NCI-H774 (cell line): ENCODE results near the gene FBXO8.
"Not testable (repeated sequence)": the region's sequence is repeated elsewhere in the genome, so short reads cannot be mapped to it uniquely, and the experiment has no call there.

ENCODE experiments used
- DNase-seq: peaks from one replicate; lab custom pipeline; 2025; lab: John Stamatoyannopoulos, UW

Gene FBXO8

DNA sequence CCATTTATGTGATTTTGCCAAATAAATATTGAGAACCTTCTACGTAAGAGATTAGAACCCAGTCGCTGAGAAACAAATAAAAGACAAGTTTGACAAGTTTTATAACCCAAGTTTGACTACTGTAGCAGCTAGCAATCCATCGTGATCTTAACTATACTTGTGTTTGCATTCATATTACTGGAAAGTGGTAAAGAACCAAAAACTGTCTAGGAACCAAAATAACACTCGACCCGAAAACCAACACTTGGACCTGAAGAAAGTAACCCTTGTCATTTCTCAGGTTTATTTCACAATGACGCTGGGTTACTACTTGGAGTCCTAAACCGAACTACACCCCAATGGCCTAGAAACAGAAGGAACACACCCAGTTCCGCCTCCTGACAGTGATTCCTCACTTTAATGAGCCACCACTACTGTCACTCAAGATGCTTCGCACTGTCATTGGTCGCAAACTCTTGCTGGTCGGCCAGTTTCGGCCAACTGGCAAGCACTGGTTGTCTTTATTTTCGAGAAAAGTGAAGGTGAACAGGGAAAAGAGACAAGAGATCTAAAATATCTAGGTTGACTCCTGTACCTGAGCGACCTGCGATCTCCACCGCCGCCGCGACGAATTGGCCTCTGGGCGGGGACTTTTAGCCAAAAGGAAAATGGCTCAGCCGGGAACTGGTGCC, 496 bp downstream of the FBXO8 start:
- peak; percentile 80 for DNase-seq

DNA sequence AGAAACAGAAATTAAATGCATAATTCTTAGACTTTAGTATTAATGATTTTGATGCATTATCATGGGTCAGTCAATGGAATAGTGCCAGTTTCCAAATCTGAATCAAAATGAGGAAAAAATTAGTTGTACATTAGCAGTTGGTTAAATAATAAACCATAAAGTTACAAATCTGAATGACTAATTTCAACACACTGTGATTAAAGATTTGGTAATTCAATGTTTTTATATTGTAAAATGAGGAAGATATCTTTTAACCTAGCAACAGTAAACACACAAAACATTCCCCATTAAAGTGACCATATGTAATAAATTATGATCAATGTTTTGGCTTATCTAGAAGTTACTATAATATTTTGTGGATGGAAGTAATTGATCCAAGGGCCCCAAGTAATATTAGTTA, 1.6 kb downstream of the FBXO8 start:
- DNase-seq = no peak

GRCh38 chr4:174281182-174281737, 2.2 kb downstream of the FBXO8 start:
- no peak for DNase-seq

DNA sequence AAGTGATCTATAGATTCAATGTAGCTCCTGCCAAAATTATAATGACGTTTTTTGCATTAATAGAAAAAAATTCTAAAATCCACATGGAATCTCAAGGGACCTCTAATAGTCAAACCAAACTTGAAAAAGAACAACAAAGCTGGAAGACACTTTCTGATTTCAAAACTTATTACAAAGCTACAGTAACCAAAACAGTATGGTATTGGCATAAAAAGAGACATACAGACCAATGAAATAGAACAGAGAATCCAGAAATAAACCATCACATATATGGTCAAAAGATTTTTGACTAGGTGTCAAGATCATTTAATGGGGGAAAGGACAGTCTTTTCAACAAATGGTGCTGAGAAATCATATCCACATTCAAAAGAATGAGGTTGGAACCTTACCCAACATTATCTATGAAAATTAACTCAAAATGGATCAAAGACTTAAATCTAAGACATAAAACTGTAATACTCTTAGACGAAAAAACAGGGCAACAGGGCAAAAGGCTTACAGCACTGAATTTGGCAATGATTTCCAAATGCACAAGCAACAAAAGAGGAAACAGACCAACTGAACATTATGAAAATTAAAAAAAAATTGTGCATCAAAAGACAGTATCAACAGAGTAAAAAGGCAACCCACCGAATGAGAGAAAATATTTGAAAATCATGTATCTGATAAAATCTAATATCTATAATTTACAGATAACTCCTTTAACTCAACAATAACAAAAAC, 3.9 kb downstream of the FBXO8 start:
- no peak for DNase-seq

DNA sequence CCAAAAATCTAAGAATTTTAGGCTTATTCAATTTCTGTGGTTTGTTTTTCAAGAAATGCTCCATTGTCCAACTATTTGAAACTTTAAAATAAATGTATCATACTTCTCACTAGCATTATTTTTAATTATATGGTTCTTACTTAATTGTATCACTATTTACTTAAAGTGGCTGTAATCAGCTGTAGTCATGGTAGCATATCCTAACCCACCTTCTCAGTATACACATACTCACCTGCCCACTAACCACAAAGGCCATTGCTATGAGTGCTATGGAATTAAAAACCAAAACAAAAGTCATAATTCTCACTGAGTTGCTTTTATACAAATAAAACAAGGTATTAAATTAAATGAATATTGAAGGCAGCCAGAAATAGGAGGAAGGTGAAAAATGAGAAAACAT, 5.0 kb downstream of the FBXO8 start:
- peak; percentile 26 for DNase-seq

GRCh38 chr4:174277433-174277832, 6.0 kb downstream of the FBXO8 start:
- no peak for DNase-seq

DNA sequence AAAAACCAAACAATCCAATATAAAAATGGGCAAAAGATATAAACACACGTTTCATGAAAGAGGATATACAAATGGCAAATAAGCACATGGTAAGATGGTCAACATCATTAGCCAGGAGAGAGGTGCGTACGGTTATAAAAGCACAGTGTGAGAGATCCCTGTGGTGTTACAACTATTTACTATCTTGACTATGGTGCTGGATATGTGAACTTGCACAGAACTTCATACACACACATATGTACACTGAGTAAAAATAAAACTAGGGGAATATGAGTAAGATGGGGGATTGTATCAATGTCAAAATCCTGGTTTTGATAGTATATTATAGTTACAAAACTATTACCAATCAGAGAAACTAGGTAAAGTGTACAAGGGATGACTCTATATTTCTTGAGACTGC, 8.4 kb downstream of the FBXO8 start:
- no peak for DNase-seq

DNA sequence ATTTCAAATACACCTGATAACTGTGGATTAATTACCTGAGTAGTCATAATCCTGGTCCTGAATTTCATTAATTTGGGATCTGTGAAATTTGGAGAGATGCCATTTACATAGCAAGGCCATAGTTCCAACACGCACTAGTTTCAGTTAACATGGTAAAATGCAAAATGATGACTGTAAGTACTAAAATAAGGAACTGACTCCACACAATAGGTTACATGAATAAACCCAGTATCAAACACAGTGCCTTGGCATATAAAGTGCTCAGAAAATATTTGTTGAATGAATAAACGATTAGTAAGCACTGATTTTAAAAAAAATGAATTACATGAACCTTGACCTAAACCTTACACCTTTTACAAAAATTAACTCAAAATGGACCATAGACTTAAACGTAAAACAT, 9.0 kb downstream of the FBXO8 start:
- no peak for DNase-seq

GRCh38 chr4:174273930-174274329, 9.5 kb downstream of the FBXO8 start:
- no peak for DNase-seq

GRCh38 chr4:174266416-174266815, 17.1 kb downstream of the FBXO8 start:
- DNase-seq = no peak

DNA sequence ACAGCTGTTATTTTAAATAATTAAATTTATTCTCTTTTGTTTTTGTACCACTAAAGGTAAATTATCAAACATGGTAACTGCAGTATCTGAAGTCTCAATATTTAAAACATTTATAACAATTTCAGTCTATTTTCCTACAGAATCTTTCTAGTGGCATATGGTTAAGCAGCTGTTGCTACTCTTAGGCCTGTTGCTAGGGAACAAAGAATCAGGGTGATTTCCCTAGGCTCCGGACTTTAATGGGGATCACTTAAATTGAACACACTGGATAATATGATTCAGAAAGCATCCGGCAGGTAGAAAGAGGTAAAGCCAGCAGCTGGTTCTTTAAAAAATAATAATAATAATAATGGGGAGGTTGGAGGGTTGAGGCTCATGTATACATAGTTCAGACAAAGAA, 17.6 kb downstream of the FBXO8 start:
- no peak for DNase-seq

DNA sequence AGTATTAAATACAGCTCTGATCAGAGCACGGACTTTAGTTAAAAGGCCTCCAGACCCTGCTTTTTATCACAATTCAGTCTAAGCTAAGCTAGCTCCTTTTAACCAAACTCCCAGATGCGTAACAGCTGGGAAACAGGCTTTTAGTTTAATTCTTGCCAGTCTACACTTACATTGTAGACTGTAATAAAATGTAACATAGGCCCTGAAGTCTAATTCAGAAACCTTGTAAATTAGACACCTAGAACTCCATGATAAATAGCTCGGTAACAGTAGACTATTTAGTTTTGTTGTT, 20.1 kb downstream of the FBXO8 start:
- no peak for DNase-seq

GRCh38 chr4:174262624-174263444, 20.6 kb downstream of the FBXO8 start:
- DNase-seq = no peak

- not testable (repeated sequence) for DNase-seq
Measured at GRCh38 chr4:174261432-174261831, 22.0 kb downstream of the FBXO8 start.

GRCh38 chr4:174260099-174260498, 23.4 kb downstream of the FBXO8 start:
- DNase-seq = no peak

GRCh38 chr4:174259580-174259979, 23.9 kb downstream of the FBXO8 start:
- no peak for DNase-seq

GRCh38 chr4:174256277-174256713, 27.2 kb downstream of the FBXO8 start:
- DNase-seq = no peak

GRCh38 chr4:174255786-174256185, 27.7 kb downstream of the FBXO8 start:
- no peak for DNase-seq

DNA sequence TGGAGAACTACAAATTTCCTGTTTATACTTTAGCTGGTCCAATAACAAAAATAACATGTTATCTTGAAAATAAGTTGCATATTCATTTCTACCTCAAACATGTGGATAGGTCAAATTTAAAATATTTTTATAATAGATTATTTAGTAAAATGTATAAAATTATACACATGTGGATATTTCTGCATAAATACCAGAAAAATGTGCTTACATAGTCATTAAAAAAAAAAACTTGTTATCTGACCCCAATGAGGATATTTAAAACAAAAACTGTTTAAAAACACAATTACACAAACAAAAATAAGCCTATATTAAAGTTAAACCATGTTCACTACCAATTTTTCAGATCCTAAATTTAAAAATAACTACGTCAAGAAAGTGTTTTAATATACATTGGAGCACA, 28.1 kb downstream of the FBXO8 start:
- no peak for DNase-seq

GRCh38 chr4:174254613-174255012, 28.9 kb downstream of the FBXO8 start:
- no peak for DNase-seq

- no peak for DNase-seq
Measured at GRCh38 chr4:174252412-174252811, 31.1 kb downstream of the FBXO8 start.

GRCh38 chr4:174248407-174248806, 35.1 kb downstream of the FBXO8 start:
- no peak for DNase-seq

GRCh38 chr4:174245714-174246113, 37.8 kb downstream of the FBXO8 start:
- DNase-seq = no peak
